Right atrium auricular region (tissue), 2 donors: ENCODE results near the gene HELZ2. TPM values are rescaled to one million over a fixed set of nuclear protein-coding genes. Genes with fewer than 3 reads are reported as not detected.

ENCODE experiments used
- DNase-seq: peaks from one replicate; pipeline ENCODE4 v3.0.0-alpha.2; 2019; ENCODE audit warnings: low spot score
- H3K27ac ChIP-seq, 2 donors: fragments of 200-600 bp; sonication (generic); 1 replicate in 1 of 2; 2 replicates in 1 of 2; pipeline ENCODE4 v1.5.1; 2016 to 2019
- H3K27me3 ChIP-seq, 2 donors: fragments of 200-600 bp; sonication (generic); one replicate each; pipeline versions ENCODE4 v1.5.1 to v1.6.0; 2017 to 2019
- H3K36me3 ChIP-seq: fragments of 200-600 bp; sonication (generic); one replicate; pipeline ENCODE4 v1.5.1; 2016
- H3K4me1 ChIP-seq, 2 donors: fragments of 200-600 bp; sonication (generic); one replicate each; pipeline versions ENCODE4 v1.5.1 to v1.6.0; 2017 to 2019
- H3K4me3 ChIP-seq, 2 donors: fragments of 200-600 bp; sonication (generic); 1 replicate in 1 of 2; 2 replicates in 1 of 2; pipeline ENCODE4 v1.5.1; 2017 to 2019; ENCODE audit warnings: mild to moderate bottlenecking in 1 of 2, moderate library complexity in 1 of 2
- H3K9me3 ChIP-seq, 2 donors: fragments of 200-600 bp; sonication (generic); one replicate each; pipeline ENCODE4 v1.5.1; 2019
- CTCF ChIP-seq, 2 donors: fragments of 200-600 bp; sonication (generic); IDR thresholded peaks; one replicate each; pipeline ENCODE4 v1.5.1; 2019; ENCODE audit warnings: antibody characterized with exemption in 2 of 2
- total RNA-seq, 2 donors: library from RNA; depleted of rRNA; stranded (reverse); fragments of >200 nt; gene quantifications; one replicate each; pipeline ENCODE4 v1.1.0, GENCODE V29; 2016

HELZ2 gene
- total RNA-seq, 2 donors from 2014 or later, result 12.5 to 21.5 TPM

- no peaks in the 10 kb centered on the region for H3K4me1 ChIP-seq
- no peak overlapping the region for H3K27ac ChIP-seq
- no peaks in the 10 kb centered on the region for H3K27me3 ChIP-seq
- H3K9me3 ChIP-seq, result no peaks in the 10 kb centered on the region
- TF ChIP-seq CTCF (IDR thresholded peaks at IDR 0.05), result no peak
- H3K36me3 ChIP-seq, result no peaks in the 10 kb centered on the region
- DNase-seq, result no peak
- H3K4me3 ChIP-seq, result no peak overlapping the region
Observed at GRCh38 chr20:63543733-63544132, 30.3 kb downstream of the HELZ2 start.

GRCh38 chr20:63543131-63543530 is 30.9 kb downstream of the HELZ2 start:
- Histone ChIP-seq H3K36me3 (no peaks in the 10 kb centered on the region), H3K4me1 (peaks cover 0 to 6% of the 10 kb centered on the region in 2 donors), H3K27me3 (no peaks in the 10 kb centered on the region), H3K9me3 (no peaks in the 10 kb centered on the region), H3K27ac (no peak overlapping the region), H3K4me3 (no peak overlapping the region)
- no peak for TF ChIP-seq CTCF (IDR thresholded peaks at IDR 0.05)
- DNase-seq, result no peak

- H3K4me3 ChIP-seq, result no peak overlapping the region
- no peaks in the 10 kb centered on the region for H3K9me3 ChIP-seq
- no peak for TF ChIP-seq CTCF (IDR thresholded peaks at IDR 0.05)
- no peaks in the 10 kb centered on the region for H3K36me3 ChIP-seq
- peaks cover 0 to 10% of the 10 kb centered on the region in 2 donors for H3K4me1 ChIP-seq
- H3K27ac ChIP-seq, result no peak overlapping the region
- no peaks in the 10 kb centered on the region for H3K27me3 ChIP-seq
- no peak for DNase-seq
Observed at GRCh38 chr20:63542696-63543095, 31.3 kb downstream of the HELZ2 start.

- Histone ChIP-seq H3K4me3 (no peak overlapping the region), H3K27ac (no peak overlapping the region), H3K27me3 (no peaks in the 10 kb centered on the region), H3K4me1 (peaks cover 0 to 16% of the 10 kb centered on the region in 2 donors), H3K36me3 (no peaks in the 10 kb centered on the region), H3K9me3 (no peaks in the 10 kb centered on the region)
- TF ChIP-seq CTCF (IDR thresholded peaks at IDR 0.05), result no peak
- no peak for DNase-seq
Observed at GRCh38 chr20:63542031-63542559, 31.9 kb downstream of the HELZ2 start.

GRCh38 chr20:63541371-63541770 is 32.7 kb downstream of the HELZ2 start:
- Histone ChIP-seq H3K36me3 (no peaks in the 10 kb centered on the region), H3K27me3 (no peaks in the 10 kb centered on the region), H3K9me3 (no peaks in the 10 kb centered on the region), H3K4me1 (peaks cover 0 to 16% of the 10 kb centered on the region in 2 donors), H3K4me3 (no peak overlapping the region), H3K27ac (no peak overlapping the region)
- no peak for DNase-seq
- TF ChIP-seq CTCF (IDR thresholded peaks at IDR 0.05), result no peak
